ENCODE data around the gene OOSP4A. TPM values are rescaled to one million over a fixed set of nuclear protein-coding genes. Genes with fewer than 3 reads are reported as not detected.

OOSP4A gene
- total and polyA plus RNA-seq, 4 donors: not detected

DNA sequence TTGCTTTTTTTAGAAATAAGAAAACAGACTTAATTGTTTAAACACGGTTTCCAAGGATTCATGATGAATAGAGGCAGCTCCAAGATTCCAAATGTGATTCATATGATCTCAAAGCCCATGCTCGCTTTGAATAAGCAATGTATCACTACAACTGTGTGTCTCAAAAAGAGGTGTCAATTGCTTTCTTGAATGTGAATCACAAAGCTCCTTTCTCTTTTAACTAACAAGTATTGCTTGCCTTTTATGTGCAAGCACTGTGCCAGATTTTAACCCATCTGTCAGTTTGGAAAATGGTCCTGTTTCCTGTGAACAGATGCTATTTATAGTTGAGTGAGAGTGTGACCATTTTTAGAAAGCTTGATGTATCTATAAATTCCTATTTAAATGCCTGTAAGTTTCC, 19.1 kb upstream of the OOSP4A start:
- Histone ChIP-seq H3K4me3 (ENCODE audit: low read depth, low read length) (no peak overlapping the region), H3K27ac (ENCODE audit: low read depth, low read length) (no peak overlapping the region), H3K36me3 (ENCODE audit: control insufficient read depth, insufficient read depth, low read length) (no peaks in the 10 kb centered on the region), H3K9me3 (ENCODE audit: control insufficient read depth, insufficient read depth, low read length) (no peaks in the 10 kb centered on the region), H3K27me3 (ENCODE audit: control insufficient read depth, insufficient read depth, low read length) (no peaks in the 10 kb centered on the region), H3K4me1 (ENCODE audit: control insufficient read depth, insufficient read depth, low read length) (no peaks in the 10 kb centered on the region)
- WGBS (ENCODE audit: insufficient coverage): no CpG with 5 or more reads among the region's 2 CpGs
- peak in 2 of 6 donors; percentile 44 to 96 for DNase-seq (ENCODE audit: low read depth in 4 of 6, low spot score in 6 of 6)

DNA sequence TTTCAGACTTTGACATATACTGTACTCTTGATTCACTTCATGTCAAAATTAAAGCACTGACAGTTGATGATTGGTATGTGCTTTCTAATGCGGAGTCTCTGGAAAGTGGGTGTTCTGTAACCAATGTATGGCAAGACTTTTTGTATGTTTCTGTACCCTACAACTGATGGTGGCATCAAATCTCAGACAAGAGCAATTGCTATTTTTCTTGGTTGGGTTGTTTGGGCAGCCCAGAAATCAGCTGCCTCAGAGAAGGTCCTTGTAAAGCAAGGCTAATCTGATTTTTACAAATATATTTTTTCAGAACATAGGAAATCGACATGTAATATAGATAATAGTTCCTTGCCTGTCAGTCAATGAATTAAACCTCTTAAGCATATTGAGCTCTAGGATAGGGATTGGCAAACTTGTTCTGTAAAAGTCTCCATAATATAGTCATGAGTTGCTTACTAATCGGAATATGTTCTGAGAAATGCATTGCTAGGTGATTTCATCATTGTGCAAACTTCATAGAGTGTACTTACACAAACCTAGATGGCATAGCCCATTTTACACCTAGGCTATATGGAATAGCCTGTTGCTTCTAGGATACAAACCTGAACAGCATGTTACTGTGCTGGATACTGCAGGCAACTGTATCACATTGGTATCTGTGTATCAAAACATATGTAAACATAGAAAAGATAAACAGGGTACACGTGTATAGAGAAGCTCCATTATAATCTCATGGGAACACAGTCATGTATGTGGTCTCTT, 10.2 kb upstream of the OOSP4A start:
- no peaks in the 10 kb centered on the region for H3K9me3 ChIP-seq (ENCODE audit: control insufficient read depth, insufficient read depth, low read length)
- DNase-seq (ENCODE audit: low read depth in 4 of 6, low spot score in 6 of 6): no peak
- no peaks in the 10 kb centered on the region for H3K36me3 ChIP-seq (ENCODE audit: control insufficient read depth, insufficient read depth, low read length)
- no CpG with 5 or more reads among the region's 4 CpGs for WGBS (ENCODE audit: insufficient coverage)
- no peak overlapping the region for H3K27ac ChIP-seq (ENCODE audit: low read depth, low read length)
- no peaks in the 10 kb centered on the region for H3K4me1 ChIP-seq (ENCODE audit: control insufficient read depth, insufficient read depth, low read length)
- no peak overlapping the region for H3K4me3 ChIP-seq (ENCODE audit: low read depth, low read length)
- no peaks in the 10 kb centered on the region for H3K27me3 ChIP-seq (ENCODE audit: control insufficient read depth, insufficient read depth, low read length)

DNA sequence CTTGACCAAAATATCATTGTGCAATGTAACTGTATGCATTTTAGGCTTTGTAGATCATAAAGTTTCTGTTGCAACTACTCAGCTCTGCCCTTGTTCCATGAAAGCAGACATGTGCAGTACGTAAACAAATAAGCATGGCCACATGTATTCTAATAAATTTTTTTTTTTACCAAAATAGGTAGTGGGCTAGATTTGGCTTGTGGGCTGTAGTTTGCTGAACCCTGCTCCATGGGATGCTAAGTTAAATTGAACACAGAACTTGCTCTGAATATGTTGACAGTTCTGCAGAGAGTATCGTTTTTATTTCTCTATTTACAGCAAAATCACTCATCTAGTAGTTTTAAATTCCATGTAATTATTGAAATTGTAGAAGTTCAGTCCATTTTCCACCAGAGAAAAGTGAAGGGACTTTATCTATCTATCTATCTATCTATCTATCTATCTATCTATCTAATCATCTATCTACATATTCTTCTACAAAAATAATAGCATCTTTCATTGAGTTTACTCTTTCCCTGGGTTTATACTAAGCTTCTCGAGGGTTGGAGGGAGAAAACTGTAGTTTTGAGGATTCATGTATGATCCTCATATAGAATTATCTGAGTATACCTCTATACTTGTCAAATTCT, 9.5 kb upstream of the OOSP4A start:
- H3K36me3 ChIP-seq (ENCODE audit: control insufficient read depth, insufficient read depth, low read length): no peaks in the 10 kb centered on the region
- no peaks in the 10 kb centered on the region for H3K27me3 ChIP-seq (ENCODE audit: control insufficient read depth, insufficient read depth, low read length)
- no peak for DNase-seq (ENCODE audit: low read depth in 4 of 6, low spot score in 6 of 6)
- no peak overlapping the region for H3K27ac ChIP-seq (ENCODE audit: low read depth, low read length)
- no peak overlapping the region for H3K4me3 ChIP-seq (ENCODE audit: low read depth, low read length)
- no peaks in the 10 kb centered on the region for H3K4me1 ChIP-seq (ENCODE audit: control insufficient read depth, insufficient read depth, low read length)
- H3K9me3 ChIP-seq (ENCODE audit: control insufficient read depth, insufficient read depth, low read length): no peaks in the 10 kb centered on the region
- no CpG with 5 or more reads among the region's 3 CpGs for WGBS (ENCODE audit: insufficient coverage)

DNA sequence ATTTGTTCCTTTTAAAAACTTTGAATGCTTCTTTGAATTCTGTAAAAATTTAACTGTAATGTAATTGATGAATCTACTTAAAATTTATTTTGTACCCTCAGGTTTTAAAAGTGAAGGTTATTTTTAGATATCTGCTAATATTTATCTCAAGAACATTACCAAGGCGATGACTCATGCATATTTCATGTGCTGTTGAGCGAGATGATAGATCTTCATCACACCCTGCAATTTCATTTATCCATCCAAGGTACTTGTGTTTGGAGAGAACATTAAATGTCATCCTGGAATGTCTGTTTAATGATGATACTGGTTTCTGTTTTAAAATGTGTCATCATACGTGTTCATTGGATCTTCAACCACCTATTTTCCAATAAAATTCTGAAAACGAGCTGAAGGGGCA, 6.7 kb upstream of the OOSP4A start:
- Histone ChIP-seq H3K4me3 (ENCODE audit: low read depth, low read length) (no peak overlapping the region), H3K27me3 (ENCODE audit: control insufficient read depth, insufficient read depth, low read length) (no peaks in the 10 kb centered on the region), H3K27ac (ENCODE audit: low read depth, low read length) (no peak overlapping the region), H3K36me3 (ENCODE audit: control insufficient read depth, insufficient read depth, low read length) (no peaks in the 10 kb centered on the region), H3K9me3 (ENCODE audit: control insufficient read depth, insufficient read depth, low read length) (no peaks in the 10 kb centered on the region), H3K4me1 (ENCODE audit: control insufficient read depth, insufficient read depth, low read length) (no peaks in the 10 kb centered on the region)
- DNase-seq (ENCODE audit: low read depth in 4 of 6, low spot score in 6 of 6): peak in 1 of 6 donors; percentile 14
- WGBS (ENCODE audit: insufficient coverage): no CpG with 5 or more reads among the region's 4 CpGs

DNA sequence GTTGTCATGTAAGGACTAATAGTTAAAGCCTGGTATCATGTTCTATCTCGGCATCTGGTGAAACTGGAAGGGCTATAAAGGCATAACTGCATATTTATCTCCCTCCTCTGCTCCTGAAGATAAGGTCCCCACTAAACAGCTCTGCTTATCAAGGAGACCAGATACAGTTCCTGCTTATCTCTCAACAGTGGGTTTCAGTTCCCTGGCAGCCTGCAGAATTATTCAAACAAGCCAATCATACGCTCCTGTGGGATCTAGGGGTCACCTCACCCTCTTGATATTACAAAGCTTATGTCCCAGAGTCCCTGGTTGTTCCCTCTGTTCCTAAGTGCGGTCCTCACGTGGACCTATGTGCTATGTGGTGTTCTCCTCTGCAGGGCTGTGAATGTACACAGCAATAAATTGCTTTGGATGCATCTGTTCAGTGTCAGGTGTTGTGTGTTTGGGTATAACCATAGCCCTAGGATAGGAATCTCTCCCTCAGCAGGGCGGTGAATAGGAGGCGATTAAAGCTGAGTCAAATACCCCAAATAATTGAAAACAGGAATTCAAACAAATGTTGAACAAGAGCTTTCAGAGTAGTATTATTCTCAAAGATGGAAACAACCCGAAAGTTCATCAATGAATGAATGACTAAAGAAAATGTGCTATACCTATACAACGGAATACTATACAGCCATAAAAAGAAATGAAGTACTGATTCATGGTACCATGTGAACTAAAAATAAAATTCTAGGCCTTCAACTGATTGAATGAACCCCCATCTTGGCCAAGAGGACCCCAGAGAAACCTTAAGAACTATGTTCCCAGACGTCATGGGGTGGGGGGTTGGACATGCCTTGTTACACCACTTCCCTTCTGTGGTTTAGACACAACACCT, 3.1 kb upstream of the OOSP4A start:
- H3K9me3 ChIP-seq (ENCODE audit: control insufficient read depth, insufficient read depth, low read length): no peaks in the 10 kb centered on the region
- no peaks in the 10 kb centered on the region for H3K27me3 ChIP-seq (ENCODE audit: control insufficient read depth, insufficient read depth, low read length)
- no peak overlapping the region for H3K4me3 ChIP-seq (ENCODE audit: low read depth, low read length)
- H3K27ac ChIP-seq (ENCODE audit: low read depth, low read length): no peak overlapping the region
- no peaks in the 10 kb centered on the region for H3K4me1 ChIP-seq (ENCODE audit: control insufficient read depth, insufficient read depth, low read length)
- H3K36me3 ChIP-seq (ENCODE audit: control insufficient read depth, insufficient read depth, low read length): no peaks in the 10 kb centered on the region
- no peak for DNase-seq (ENCODE audit: low read depth in 4 of 6, low spot score in 6 of 6)
- WGBS (ENCODE audit: insufficient coverage): 83% methylated on average over 3 of the region's 9 CpGs

DNA sequence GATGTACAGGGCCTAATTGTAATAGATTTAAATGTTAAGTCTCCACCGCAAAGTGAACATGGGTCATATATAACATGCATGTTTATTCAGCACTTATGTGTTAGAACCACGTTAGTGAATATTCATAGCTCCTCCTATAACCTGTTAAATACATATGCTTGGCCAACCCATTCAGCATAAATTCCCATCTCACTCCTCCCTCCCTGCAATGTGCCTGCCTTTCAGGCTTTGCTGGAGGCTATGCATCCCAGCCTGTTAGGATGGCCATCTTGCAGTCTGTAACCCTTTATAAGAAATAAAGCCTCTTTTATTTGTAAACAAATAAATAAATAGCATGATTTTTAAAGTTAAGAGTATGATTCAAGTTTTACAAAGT, 1.7 kb upstream of the OOSP4A start:
- Histone ChIP-seq H3K4me3 (ENCODE audit: low read depth, low read length) (no peak overlapping the region), H3K36me3 (ENCODE audit: control insufficient read depth, insufficient read depth, low read length) (no peaks in the 10 kb centered on the region), H3K27me3 (ENCODE audit: control insufficient read depth, insufficient read depth, low read length) (no peaks in the 10 kb centered on the region), H3K9me3 (ENCODE audit: control insufficient read depth, insufficient read depth, low read length) (no peaks in the 10 kb centered on the region), H3K27ac (ENCODE audit: low read depth, low read length) (no peak overlapping the region), H3K4me1 (ENCODE audit: control insufficient read depth, insufficient read depth, low read length) (no peaks in the 10 kb centered on the region)
- 40% methylated on average over 1 of the region's 2 CpGs for WGBS (ENCODE audit: insufficient coverage)
- DNase-seq (ENCODE audit: low read depth in 4 of 6, low spot score in 6 of 6): no peak

DNA sequence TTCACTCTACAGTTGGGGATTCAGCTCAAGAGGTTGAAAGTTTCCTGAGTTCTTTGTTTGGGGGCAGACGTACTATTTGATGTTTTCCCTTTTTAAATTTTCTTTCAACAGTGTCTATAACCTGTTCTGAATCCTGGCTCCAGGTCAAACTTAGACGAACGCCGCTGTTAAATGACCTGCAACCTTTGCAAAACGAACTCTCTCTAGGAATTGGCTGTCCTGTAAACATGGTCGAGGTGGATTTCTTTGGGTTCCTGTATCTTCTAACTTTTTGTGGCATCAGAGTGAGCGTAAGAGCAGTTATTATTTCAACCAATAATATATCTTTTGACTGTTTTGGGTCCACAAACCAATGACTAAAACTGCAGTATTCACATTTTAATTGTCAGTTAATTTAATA, 1.6 kb downstream of the OOSP4A start:
- no peak for DNase-seq (ENCODE audit: low read depth in 4 of 6, low spot score in 6 of 6)
- Histone ChIP-seq H3K27ac (ENCODE audit: low read depth, low read length) (no peak overlapping the region), H3K9me3 (ENCODE audit: control insufficient read depth, insufficient read depth, low read length) (no peaks in the 10 kb centered on the region), H3K4me1 (ENCODE audit: control insufficient read depth, insufficient read depth, low read length) (no peaks in the 10 kb centered on the region), H3K36me3 (ENCODE audit: control insufficient read depth, insufficient read depth, low read length) (no peaks in the 10 kb centered on the region), H3K27me3 (ENCODE audit: control insufficient read depth, insufficient read depth, low read length) (no peaks in the 10 kb centered on the region), H3K4me3 (ENCODE audit: low read depth, low read length) (no peak overlapping the region)
- WGBS (ENCODE audit: insufficient coverage): no CpG with 5 or more reads among the region's 7 CpGs

DNA sequence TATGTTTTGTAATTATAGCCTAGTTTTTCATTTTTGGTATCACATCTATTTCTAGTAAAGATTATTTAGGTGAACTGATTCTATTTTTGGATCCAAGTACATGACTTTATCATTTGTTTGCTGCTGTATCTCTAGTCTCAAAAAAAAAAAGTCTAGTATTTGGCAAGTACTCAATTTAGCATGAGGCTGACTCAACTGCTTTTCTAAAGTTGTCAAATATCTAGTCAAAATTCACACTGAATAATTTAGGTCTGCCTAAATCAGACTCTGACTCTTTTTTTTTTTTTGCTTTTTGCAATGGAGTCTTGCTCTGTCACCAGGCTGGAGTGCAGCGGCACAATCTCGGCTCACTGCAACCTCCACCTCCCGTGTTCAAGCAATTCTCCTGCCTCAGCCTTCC, 2.4 kb downstream of the OOSP4A start:
- H3K27ac ChIP-seq (ENCODE audit: low read depth, low read length): no peak overlapping the region
- H3K4me3 ChIP-seq (ENCODE audit: low read depth, low read length): no peak overlapping the region
- no peaks in the 10 kb centered on the region for H3K4me1 ChIP-seq (ENCODE audit: control insufficient read depth, insufficient read depth, low read length)
- no peaks in the 10 kb centered on the region for H3K9me3 ChIP-seq (ENCODE audit: control insufficient read depth, insufficient read depth, low read length)
- H3K36me3 ChIP-seq (ENCODE audit: control insufficient read depth, insufficient read depth, low read length): no peaks in the 10 kb centered on the region
- no peaks in the 10 kb centered on the region for H3K27me3 ChIP-seq (ENCODE audit: control insufficient read depth, insufficient read depth, low read length)
- peak in 1 of 6 donors; percentile 57 for DNase-seq (ENCODE audit: low read depth in 4 of 6, low spot score in 6 of 6)
- WGBS (ENCODE audit: insufficient coverage): no CpG with 5 or more reads among the region's 3 CpGs

DNA sequence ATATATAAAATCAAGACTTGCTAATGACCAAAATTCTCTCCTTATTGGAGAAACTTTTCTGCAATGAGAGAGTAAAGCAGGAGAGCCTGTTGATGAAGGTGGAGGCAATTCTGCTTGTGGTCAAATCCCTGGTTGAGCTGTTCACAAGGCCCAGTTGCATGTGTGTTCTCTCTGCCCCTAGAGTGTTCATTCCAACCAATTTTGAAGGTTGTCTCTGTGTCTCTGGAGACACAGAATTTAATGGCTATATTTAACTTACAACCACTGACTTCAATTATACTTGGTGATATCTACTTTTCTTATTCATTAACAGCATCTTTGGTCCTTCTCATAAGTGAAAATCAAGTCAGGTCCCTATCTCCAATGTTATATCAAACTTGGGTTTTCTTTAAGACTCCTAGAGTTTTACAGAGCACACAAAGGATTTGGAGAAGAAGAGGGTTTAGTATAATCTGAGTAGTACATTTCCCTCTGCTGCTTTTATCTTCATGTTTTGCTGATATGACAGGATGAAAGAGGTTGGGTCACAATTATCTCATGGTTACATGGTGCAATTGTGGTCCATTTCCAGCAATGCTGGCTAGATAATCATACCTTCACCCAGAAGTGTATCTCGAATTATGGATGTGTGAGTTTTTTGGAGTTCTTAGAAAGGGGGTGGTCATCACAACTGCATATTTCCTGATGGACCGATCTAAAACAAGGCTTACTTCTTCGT, 4.0 kb downstream of the OOSP4A start:
- no peak for DNase-seq (ENCODE audit: low read depth in 4 of 6, low spot score in 6 of 6)
- no peaks in the 10 kb centered on the region for H3K36me3 ChIP-seq (ENCODE audit: control insufficient read depth, insufficient read depth, low read length)
- H3K27ac ChIP-seq (ENCODE audit: low read depth, low read length): no peak overlapping the region
- H3K9me3 ChIP-seq (ENCODE audit: control insufficient read depth, insufficient read depth, low read length): no peaks in the 10 kb centered on the region
- no peaks in the 10 kb centered on the region for H3K4me1 ChIP-seq (ENCODE audit: control insufficient read depth, insufficient read depth, low read length)
- no peaks in the 10 kb centered on the region for H3K27me3 ChIP-seq (ENCODE audit: control insufficient read depth, insufficient read depth, low read length)
- 80% methylated on average over 1 of the region's 3 CpGs for WGBS (ENCODE audit: insufficient coverage)
- no peak overlapping the region for H3K4me3 ChIP-seq (ENCODE audit: low read depth, low read length)
